Glomerular visceral epithelial cell (primary cell): Measurements from ENCODE around the gene TTC3.

ENCODE experiments used
- DNase-seq: peaks from one replicate; pipeline ENCODE4 v3.0.0-alpha.2; 2016; ENCODE audit errors: extremely low spot score

The TTC3 gene

DNA sequence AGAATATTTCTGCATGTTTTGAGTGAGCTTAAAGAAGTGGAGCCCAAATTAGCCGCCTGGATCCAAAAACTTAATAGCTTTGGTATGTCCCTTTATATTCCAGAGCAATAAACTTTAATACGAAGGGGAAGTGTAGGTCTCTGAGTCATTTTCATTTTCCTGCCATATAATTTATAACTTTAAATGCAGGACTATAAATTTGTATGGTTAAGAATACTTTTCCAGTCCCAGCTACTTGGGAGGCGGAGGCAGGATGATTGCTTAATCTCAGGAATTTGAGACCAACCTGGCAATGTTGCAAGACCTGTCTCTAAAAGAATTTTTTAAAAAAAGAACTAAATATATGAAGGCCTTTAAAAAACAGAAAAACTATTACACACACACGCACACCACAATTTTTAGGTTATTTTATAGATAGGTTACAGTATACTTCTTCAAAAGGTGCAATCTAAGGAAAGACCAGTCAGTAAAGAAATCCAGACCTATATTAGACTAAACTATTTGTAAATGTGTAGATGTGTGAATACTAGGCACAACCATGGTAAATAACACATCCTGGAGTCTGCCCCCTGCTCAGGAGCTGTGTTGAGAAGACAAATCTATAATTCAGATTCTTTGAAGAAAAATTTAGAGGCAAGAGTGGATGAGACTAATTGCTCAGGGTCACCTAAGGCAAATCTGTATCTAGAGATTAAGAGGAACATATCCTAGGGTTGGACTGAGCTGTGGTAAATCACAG is 80.3 kb downstream of the TTC3 start:
- no peak for DNase-seq

- no peak for DNase-seq
Observed at GRCh38 chr21:37153935-37154350, 80.9 kb downstream of the TTC3 start.

- DNase-seq: no peak
Observed at GRCh38 chr21:37155186-37155585, 82.1 kb downstream of the TTC3 start.

DNA sequence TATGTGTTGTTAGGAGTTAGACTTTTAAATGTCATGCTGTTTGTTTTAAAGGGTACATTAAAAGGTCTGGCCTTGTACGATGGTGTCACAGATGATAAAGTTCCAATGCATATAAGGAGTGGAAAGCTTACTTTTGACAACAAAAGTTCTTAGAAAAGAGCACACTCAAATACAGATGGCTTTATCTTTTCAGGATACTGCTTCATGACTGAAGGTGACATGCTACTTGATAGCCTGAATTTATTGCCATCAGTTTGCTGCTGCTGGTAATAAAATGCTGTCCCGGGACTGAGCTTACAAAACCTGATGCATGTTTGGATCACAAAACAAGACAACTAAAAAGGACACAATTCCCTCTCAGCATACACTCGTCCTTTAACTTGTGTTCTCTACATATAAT is 84.9 kb downstream of the TTC3 start:
- no peak for DNase-seq

- no peak for DNase-seq
Observed at GRCh38 chr21:37159053-37159776, 86.2 kb downstream of the TTC3 start.

- no peak for DNase-seq
Observed at GRCh38 chr21:37159949-37160348, 86.9 kb downstream of the TTC3 start.

- no peak for DNase-seq
Observed at GRCh38 chr21:37164742-37165141, 91.7 kb downstream of the TTC3 start.

GRCh38 chr21:37165586-37165985 is 92.5 kb downstream of the TTC3 start:
- DNase-seq: no peak

DNA sequence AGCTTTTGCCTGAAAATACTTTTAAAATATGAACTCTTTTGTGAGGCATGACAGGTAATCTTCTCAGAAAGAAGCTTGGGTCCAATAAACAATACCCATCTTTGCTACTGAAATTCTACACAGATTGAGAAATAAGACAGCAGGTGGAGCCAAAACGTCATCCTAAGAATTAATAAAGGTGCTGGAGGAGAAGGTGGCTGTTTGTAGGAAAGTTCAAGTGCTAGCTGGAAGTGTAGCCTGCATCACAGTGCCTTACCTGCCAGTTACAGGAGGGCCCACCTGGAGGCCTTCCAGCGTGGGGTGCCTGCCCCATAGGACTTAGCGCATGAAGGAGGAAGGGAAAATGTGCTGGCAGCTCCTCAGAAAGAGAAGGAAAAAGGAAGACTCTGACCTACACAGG is 93.7 kb downstream of the TTC3 start:
- peak; percentile 39 for DNase-seq

DNA sequence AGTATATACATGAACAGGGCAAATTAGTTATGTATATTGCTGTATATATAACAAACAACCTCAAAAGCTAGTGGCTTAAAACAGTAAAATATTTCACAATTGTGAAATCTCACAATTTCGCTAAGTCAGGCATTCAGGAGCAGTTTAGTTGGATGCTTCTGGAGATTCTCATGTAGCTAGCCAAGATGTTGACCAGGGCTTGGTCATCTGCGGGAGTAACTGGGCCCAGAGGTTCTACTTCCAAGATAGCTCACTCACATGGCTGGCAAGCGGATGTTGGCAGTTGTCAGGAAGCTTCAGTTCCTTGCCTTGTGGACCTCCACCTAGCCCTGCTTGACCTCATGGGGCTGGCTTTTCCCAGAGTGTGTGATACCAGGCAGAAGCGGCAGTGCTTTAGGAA is 95.6 kb downstream of the TTC3 start:
- DNase-seq: no peak

GRCh38 chr21:37172646-37173045 is 99.6 kb downstream of the TTC3 start:
- DNase-seq: no peak

GRCh38 chr21:37176716-37177115 is 103.7 kb downstream of the TTC3 start:
- peak; percentile 9 for DNase-seq

- DNase-seq: no peak
Observed at GRCh38 chr21:37181059-37181458, 108.0 kb downstream of the TTC3 start.

- DNase-seq: no peak
Observed at GRCh38 chr21:37182222-37182621, 109.2 kb downstream of the TTC3 start.

DNA sequence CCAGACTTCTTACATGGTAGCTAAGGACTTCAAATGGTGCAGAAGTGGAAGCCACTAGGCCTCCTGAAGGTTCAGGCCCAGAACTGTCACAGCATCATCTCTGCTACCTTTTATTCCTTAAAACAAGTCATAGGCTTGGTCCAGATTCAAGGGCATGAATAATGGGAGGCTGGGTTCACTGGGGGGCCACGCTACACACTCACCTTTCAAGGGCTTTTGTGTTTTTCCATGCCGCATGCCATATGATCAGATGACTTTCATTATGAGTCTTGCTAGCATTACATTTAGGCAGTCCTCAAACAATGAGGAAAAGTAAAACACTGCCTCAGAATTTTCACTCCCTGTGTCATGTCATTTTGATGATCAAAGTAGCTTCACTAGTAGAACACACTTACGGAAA is 110.7 kb downstream of the TTC3 start:
- DNase-seq: no peak

DNA sequence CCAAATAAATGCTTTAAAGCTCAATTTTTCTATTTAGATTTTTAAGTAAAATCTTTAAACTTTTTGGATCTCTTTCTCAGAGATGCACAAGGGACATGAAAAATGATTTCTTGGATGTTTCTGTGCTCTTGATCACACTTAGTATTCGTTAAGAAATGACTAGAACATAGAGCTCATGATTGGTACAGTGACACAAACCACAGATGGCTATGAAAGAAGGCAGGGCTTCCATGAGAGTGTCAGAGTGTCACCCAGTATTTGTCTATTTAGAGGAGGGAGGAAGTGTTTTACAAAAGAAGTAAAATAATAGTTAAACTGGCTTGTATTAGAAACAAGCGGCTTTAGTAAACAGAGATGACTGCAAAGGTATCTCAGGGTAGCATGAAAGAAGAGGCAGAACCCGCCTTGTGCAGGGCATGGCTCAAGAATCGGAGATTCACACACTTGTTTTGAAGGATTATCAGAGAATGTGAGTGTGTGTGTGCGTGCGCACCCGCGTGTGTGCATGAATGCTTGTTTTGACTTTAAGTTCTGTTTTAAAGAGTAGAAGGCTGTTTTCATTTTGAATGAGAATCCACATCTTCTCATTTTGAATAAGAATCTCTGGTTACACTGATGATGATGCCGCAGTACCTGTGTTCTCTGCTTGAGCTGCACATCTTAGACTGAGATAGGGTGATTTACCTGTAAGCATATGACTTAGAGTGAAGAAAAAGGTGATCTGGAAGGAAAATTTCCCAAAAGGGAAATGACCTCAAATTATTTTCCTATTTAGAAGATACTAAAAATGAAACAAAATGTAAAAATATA is 111.9 kb downstream of the TTC3 start:
- no peak for DNase-seq

DNA sequence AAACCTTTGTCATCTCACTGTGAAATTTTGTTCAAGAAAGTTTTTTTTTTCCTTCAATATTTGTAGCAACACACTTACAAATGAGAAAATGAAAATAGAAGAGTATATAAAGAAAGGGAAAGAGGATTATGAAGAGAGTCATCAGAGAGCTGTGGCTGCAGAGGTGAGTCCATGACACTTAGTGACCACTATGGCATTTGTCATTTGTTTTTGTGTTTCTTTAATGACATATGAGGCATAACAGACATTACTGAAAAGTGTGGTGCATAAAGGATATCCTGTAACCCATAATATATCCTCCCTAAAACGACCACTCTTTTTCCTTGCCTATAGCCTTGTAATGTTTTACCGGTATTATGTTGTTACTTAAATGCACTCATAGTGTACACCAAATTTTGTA is 113.9 kb downstream of the TTC3 start:
- no peak for DNase-seq

DNA sequence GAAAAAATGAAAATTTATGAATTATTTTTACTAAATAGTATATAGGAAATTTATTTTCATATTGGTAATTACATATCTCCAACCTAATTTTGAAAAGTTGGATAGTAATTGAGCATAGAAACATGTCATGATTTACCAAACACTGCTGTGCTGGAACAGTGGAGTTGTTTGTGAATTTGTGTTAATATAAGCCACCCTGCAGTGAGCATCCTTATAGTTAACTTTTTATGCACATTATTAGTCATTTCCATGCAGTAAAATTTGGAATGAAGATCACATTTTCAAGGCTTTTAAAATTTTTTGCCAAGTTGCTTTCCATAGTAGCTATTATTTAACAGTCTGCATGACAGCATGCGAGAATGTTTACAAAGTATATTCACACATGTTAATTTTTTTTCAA is 115.8 kb downstream of the TTC3 start:
- DNase-seq: no peak

- DNase-seq: no peak
Observed at GRCh38 chr21:37192019-37192418, 119.0 kb downstream of the TTC3 start.

DNA sequence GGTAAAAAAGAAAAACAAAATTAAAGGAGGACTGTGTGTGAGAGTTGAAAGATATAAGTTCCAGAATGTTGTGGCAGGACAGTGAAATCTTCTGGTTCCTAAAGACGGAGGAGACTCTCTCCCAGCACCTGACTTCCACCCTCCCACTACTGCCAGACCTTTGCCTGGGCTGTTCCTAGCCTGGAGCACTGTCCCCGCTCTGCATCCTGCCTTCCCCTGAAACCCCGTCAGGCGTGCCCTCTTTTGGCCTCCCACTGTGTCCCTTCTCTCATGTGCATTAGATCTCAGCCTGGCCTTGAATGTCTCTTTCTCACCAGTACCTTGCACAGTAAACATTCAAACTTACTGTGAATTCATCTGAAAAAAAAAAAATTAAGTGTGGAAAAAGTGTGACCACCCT is 120.0 kb downstream of the TTC3 start:
- no peak for DNase-seq

DNA sequence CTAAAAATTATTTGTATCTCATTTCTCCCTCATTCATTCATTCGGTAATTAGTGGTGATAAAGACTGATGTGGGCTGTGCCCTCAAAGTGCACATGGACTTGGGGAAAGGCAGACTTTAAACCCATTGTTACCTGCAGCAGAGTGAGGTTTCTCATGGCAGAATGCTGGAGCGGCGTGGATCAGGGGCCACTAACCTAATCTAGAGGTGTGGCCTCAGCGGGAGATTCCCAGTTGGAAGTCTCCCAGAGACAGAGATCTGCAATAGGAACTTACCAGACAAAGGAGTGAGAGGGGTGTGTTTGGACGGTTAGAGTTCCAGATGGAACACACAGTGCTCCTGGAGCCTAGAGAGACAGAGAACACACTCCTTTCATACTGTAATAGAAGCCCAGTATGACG is 120.6 kb downstream of the TTC3 start:
- no peak for DNase-seq

GRCh38 chr21:37195059-37195458 is 122.0 kb downstream of the TTC3 start:
- DNase-seq: no peak

- no peak for DNase-seq
Observed at GRCh38 chr21:37195610-37196009, 122.6 kb downstream of the TTC3 start.
